ENCODE results near the gene CLRN3.

The CLRN3 gene

GRCh38 chr10:127833804-127834203, 58.9 kb downstream of the CLRN3 start:
- TF ChIP-seq CTCF (IDR thresholded peaks at IDR 0.05; ENCODE audit: low read depth, low read length) = no peak
- Histone ChIP-seq H3K27me3 (no peaks in the 10 kb centered on the region), H3K4me1 (no peaks in the 10 kb centered on the region), H3K36me3 (no peaks in the 10 kb centered on the region), H3K4me3 (ENCODE audit: low read depth, low read length) (no peak overlapping the region), H3K9me3 (no peaks in the 10 kb centered on the region)
- DNase-seq = no peak

- H3K4me1 ChIP-seq = no peaks in the 10 kb centered on the region
- no peaks in the 10 kb centered on the region for H3K36me3 ChIP-seq
- H3K4me3 ChIP-seq (ENCODE audit: low read depth, low read length) = no peak overlapping the region
- H3K27me3 ChIP-seq = no peaks in the 10 kb centered on the region
- DNase-seq = no peak
- no peak for TF ChIP-seq CTCF (IDR thresholded peaks at IDR 0.05; ENCODE audit: low read depth, low read length)
- no peaks in the 10 kb centered on the region for H3K9me3 ChIP-seq
Observed at GRCh38 chr10:127832501-127832900, 60.2 kb downstream of the CLRN3 start.

- H3K9me3 ChIP-seq = no peaks in the 10 kb centered on the region
- H3K4me1 ChIP-seq = no peaks in the 10 kb centered on the region
- no peak for TF ChIP-seq CTCF (IDR thresholded peaks at IDR 0.05; ENCODE audit: low read depth, low read length)
- DNase-seq = no peak
- no peaks in the 10 kb centered on the region for H3K27me3 ChIP-seq
- no peaks in the 10 kb centered on the region for H3K36me3 ChIP-seq
- H3K4me3 ChIP-seq (ENCODE audit: low read depth, low read length) = no peak overlapping the region
Observed at GRCh38 chr10:127830414-127830813, 62.3 kb downstream of the CLRN3 start.

All from BE2C (cell line).